DOHH2 (cell line): Measurements from ENCODE around the gene USP31.

Experiments used
- H3F3A ChIP-seq: fragments of 200-600 bp; sonication (generic), shearing (Covaris generic); 2 replicates; pipeline ENCODE4 v1.6.0; 2016; ENCODE audit warnings: antibody characterized with exemption, mild to moderate bottlenecking; ENCODE audit not compliant: control insufficient read depth, insufficient read depth
- H3K27ac ChIP-seq: fragments of 200-600 bp; sonication (generic); 2 replicates; pipeline ENCODE4 v1.5.1; 2014; ENCODE audit warnings: low read depth, mild to moderate bottlenecking, low read length, moderate library complexity
- H3K27me3 ChIP-seq: fragments of 200-600 bp; sonication (generic); 2 replicates; pipeline ENCODE4 v1.6.1; 2014; ENCODE audit warnings: mild to moderate bottlenecking, low read length, mixed read lengths; ENCODE audit not compliant: control insufficient read depth
- H3K36me3 ChIP-seq: fragments of 200-600 bp; sonication (generic); 2 replicates; pipeline ENCODE4 v1.6.1; 2014; ENCODE audit warnings: mild to moderate bottlenecking, low read length, moderate library complexity, mixed read lengths; ENCODE audit not compliant: control insufficient read depth
- H3K4me1 ChIP-seq: fragments of 200-600 bp; sonication (generic); 2 replicates; pipeline ENCODE4 v1.6.1; 2014; ENCODE audit warnings: mild to moderate bottlenecking, low read length, mixed read lengths; ENCODE audit not compliant: control insufficient read depth
- H3K4me2 ChIP-seq: fragments of 200-600 bp; sonication (generic); 2 replicates; pipeline ENCODE4 v1.6.0; 2014; ENCODE audit warnings: mild to moderate bottlenecking, low read length, moderate library complexity
- H3K4me3 ChIP-seq: fragments of 200-600 bp; sonication (generic); 2 replicates; pipeline ENCODE4 v1.5.1; 2014; ENCODE audit warnings: mild to moderate bottlenecking, low read length, mixed read lengths
- H3K79me2 ChIP-seq: fragments of 200-600 bp; sonication (generic); 2 replicates; pipeline ENCODE4 v1.6.1; 2014; ENCODE audit warnings: mild to moderate bottlenecking, low read length, mixed read lengths; ENCODE audit not compliant: control insufficient read depth
- H3K9me2 ChIP-seq: fragments of 200-600 bp; sonication (generic); replicated peaks from 2 replicates; pipeline ENCODE4 v1.6.1; 2014; ENCODE audit warnings: mild to moderate bottlenecking, low read length, mixed read lengths; ENCODE audit not compliant: control insufficient read depth
- H3K9me3 ChIP-seq: fragments of 200-600 bp; sonication (generic); 2 replicates; pipeline ENCODE4 v1.6.1; 2014; ENCODE audit warnings: antibody characterized with exemption, low read length, mixed read lengths; ENCODE audit not compliant: control insufficient read depth, insufficient read depth
- H4K20me1 ChIP-seq: fragments of 200-600 bp; sonication (generic); 2 replicates; pipeline ENCODE4 v1.6.0; 2014; ENCODE audit warnings: low read depth, mild to moderate bottlenecking, antibody characterized with exemption, low read length, moderate library complexity; ENCODE audit not compliant: control insufficient read depth, insufficient read depth
- CTCF ChIP-seq: fragments of 200-600 bp; sonication (generic); IDR thresholded peaks from one replicate; pipeline ENCODE4 v1.5.1; 2014; ENCODE audit warnings: antibody characterized with exemption, mild to moderate bottlenecking, low read depth, low read length; ENCODE audit not compliant: poor library complexity, severe bottlenecking
- EZH2phosphoT487 ChIP-seq: fragments of 200-600 bp; sonication (generic); IDR thresholded peaks from 2 replicates; pipeline ENCODE4 v1.6.1; 2017; ENCODE audit warnings: borderline replicate concordance, mild to moderate bottlenecking, antibody characterized with exemption, low read length, moderate library complexity, mixed read lengths

USP31 gene

GRCh38 chr16:23066676-23067075 is 82.6 kb downstream of the USP31 start:
- Histone ChIP-seq H3K27ac (no peak overlapping the region), H3K4me1 (no peaks in the 10 kb centered on the region), H3K4me2 (no peak overlapping the region), H3K27me3 (no peaks in the 10 kb centered on the region), H3K4me3 (no peak overlapping the region), H3K79me2 (no peaks in the 10 kb centered on the region), H3F3A (no peaks in the 10 kb centered on the region), H4K20me1 (no peaks in the 10 kb centered on the region), H3K9me3 (no peaks in the 10 kb centered on the region), H3K9me2 (no peaks in the 10 kb centered on the region), H3K36me3 (peaks cover 16% of the 10 kb centered on the region)
- no peak for TF ChIP-seq CTCF
- no peak for TF ChIP-seq EZH2phosphoT487

GRCh38 chr16:23064639-23065038 is 84.6 kb downstream of the USP31 start:
- Histone ChIP-seq H3K4me2 (no peak overlapping the region), H3F3A (no peaks in the 10 kb centered on the region), H3K4me3 (no peak overlapping the region), H3K36me3 (peaks cover 12% of the 10 kb centered on the region), H3K9me3 (no peaks in the 10 kb centered on the region), H3K27me3 (no peaks in the 10 kb centered on the region; the same call in 1 of the 2 replicates), H3K9me2 (no peaks in the 10 kb centered on the region), H3K27ac (no peak overlapping the region), H4K20me1 (no peaks in the 10 kb centered on the region), H3K4me1 (no peaks in the 10 kb centered on the region), H3K79me2 (no peaks in the 10 kb centered on the region)
- no peak for TF ChIP-seq EZH2phosphoT487
- TF ChIP-seq CTCF: no peak

- Histone ChIP-seq H3K27me3 (no peaks in the 10 kb centered on the region; the same call in 1 of the 2 replicates), H3K9me3 (no peaks in the 10 kb centered on the region), H3K4me3 (no peak overlapping the region), H3F3A (no peaks in the 10 kb centered on the region), H3K4me2 (no peak overlapping the region), H4K20me1 (no peaks in the 10 kb centered on the region), H3K27ac (no peak overlapping the region), H3K9me2 (no peaks in the 10 kb centered on the region), H3K36me3 (no peaks in the 10 kb centered on the region), H3K4me1 (no peaks in the 10 kb centered on the region), H3K79me2 (no peaks in the 10 kb centered on the region)
- TF ChIP-seq CTCF: no peak
- TF ChIP-seq EZH2phosphoT487: no peak
Measured at GRCh38 chr16:23062524-23062923, 86.7 kb downstream of the USP31 start.
